K562 (cell line): ENCODE measurements around the gene FIG4. TPM values are rescaled to one million over a fixed set of nuclear protein-coding genes. Genes with fewer than 3 reads are reported as not detected.

ENCODE experiments used
- ATAC-seq: fragments of 200-7000 bp; cut with Tn5 transposase; 3 replicates; pipeline ENCODE4 v1.9.1; 2020; ENCODE audit warnings: moderate library complexity
- Bru-seq: library from RNA; stranded (reverse); fragments of 400-500 nt; gene quantifications from one replicate; lab custom pipeline; 2021; lab: Mats Ljungman, UMichigan
- BruChase-seq, 2 experiments: library from RNA; stranded (reverse); fragments of 400-500 nt; gene quantifications; one replicate each; lab custom pipeline; 2021; lab: Mats Ljungman, UMichigan
- BruUV-seq: library from RNA; stranded (reverse); fragments of 400-500 nt; replicated peaks from 2 replicates; lab custom pipeline; 2021; lab: Mats Ljungman, UMichigan
- CTCF ChIA-PET: fragments of 300-600 bp; formaldehyde crosslinking; extraction: SDS; loops from one replicate; lab custom pipeline; 2021; ENCODE audit warnings: low intra/inter-chr PET ratio; lab: Yijun Ruan, JAX
- POLR2A ChIA-PET: fragments of 300-600, 350-650 bp; sonication (Branson Sonifier 250); formaldehyde crosslinking; extraction: SDS; loops from one replicate; lab custom pipeline; 2021; ENCODE audit warnings: antibody characterized with exemption, inconsistent platforms; lab: Yijun Ruan, JAX
- DNase-seq, 4 experiments: peaks; one replicate each; pipeline versions ENCODE4 v3.0.0 to v3.0.0-alpha.2; 2011 to 2018; ENCODE audit warnings: low spot score in 3 of 4, mixed read lengths in 3 of 4; ENCODE audit errors: extremely low read depth in 1 of 4
- FAIRE-seq: peaks from 2 replicates; lab custom pipeline; 2011; peaks lifted over from hg19 to GRCh38; lab: Jason Lieb, UNC
- H2AFZ ChIP-seq: 2 replicates; pipeline ENCODE4 v1.6.0; 2011; ENCODE audit warnings: low read depth, low read length, control low read depth, inconsistent platforms
- H3K27ac ChIP-seq: fragments of 200-600 bp; 3 replicates; pipeline ENCODE4 v1.8.0; 2011; ENCODE audit warnings: low read depth, mild to moderate bottlenecking, control low read depth, inconsistent platforms, low read length, moderate library complexity, mixed read lengths; ENCODE audit errors: extremely low read depth
- H3K27me3 ChIP-seq, 2 experiments: fragments of 300-600 bp in 1 of 2; 2 replicates in 1 of 2; 3 replicates in 1 of 2; pipeline versions ENCODE4 v1.6.0 to v1.8.0; 2011; ENCODE audit warnings: inconsistent platforms in 2 of 2, low read length in 2 of 2, mild to moderate bottlenecking in 1 of 2, mixed read lengths in 1 of 2, moderate library complexity in 1 of 2; ENCODE audit not compliant: control insufficient read depth in 2 of 2, insufficient read depth in 2 of 2
- H3K36me3 ChIP-seq: fragments of 300-600 bp; 3 replicates; pipeline ENCODE4 v1.8.0; 2011; ENCODE audit warnings: mild to moderate bottlenecking, low read length, inconsistent platforms; ENCODE audit not compliant: control insufficient read depth, insufficient read depth
- H3K4me1 ChIP-seq, 2 experiments: fragments of 200-600 bp in 1 of 2; replicated peaks in 1 of 2; 2 replicates in 1 of 2; 3 replicates in 1 of 2; pipeline versions ENCODE4 v1.5.1 to v1.8.0; 2011; ENCODE audit warnings: inconsistent platforms in 2 of 2, low read length in 2 of 2, mild to moderate bottlenecking in 1 of 2, mixed read lengths in 1 of 2, moderate library complexity in 1 of 2; ENCODE audit not compliant: control insufficient read depth in 2 of 2, insufficient read depth in 2 of 2
- H3K4me2 ChIP-seq: 2 replicates; pipeline ENCODE4 v1.6.1; 2011; ENCODE audit warnings: low read length, control low read depth, inconsistent platforms, mixed read lengths; ENCODE audit not compliant: insufficient read depth
- H3K4me3 ChIP-seq: fragments of 200-600 bp; sonication (generic), shearing (Covaris generic); 2 replicates; pipeline ENCODE4 v1.5.1; 2016; ENCODE audit warnings: control low read depth, inconsistent platforms
- H3K79me2 ChIP-seq: fragments of 200-600 bp; 3 replicates; pipeline ENCODE4 v1.8.0; 2011; ENCODE audit warnings: low read length, inconsistent platforms; ENCODE audit not compliant: control insufficient read depth, insufficient read depth
- H3K9ac ChIP-seq, 2 experiments: 2 replicates each; pipeline versions ENCODE4 v1.6.0 to v1.6.1; 2011; ENCODE audit warnings: low read depth in 2 of 2, low read length in 2 of 2, control low read depth in 1 of 2, inconsistent platforms in 1 of 2, mild to moderate bottlenecking in 1 of 2, mixed read lengths in 1 of 2; ENCODE audit not compliant: insufficient read depth in 1 of 2
- H3K9me1 ChIP-seq: one replicate; pipeline ENCODE4 v1.6.0; 2011; ENCODE audit warnings: inconsistent platforms, mild to moderate bottlenecking, low read length, moderate library complexity; ENCODE audit not compliant: control insufficient read depth, insufficient read depth
- H3K9me3 ChIP-seq: replicated peaks from 2 replicates; pipeline ENCODE4 v1.5.1; 2011; ENCODE audit warnings: low read depth, low read length, inconsistent platforms; ENCODE audit not compliant: control insufficient read depth, insufficient read depth
- H4K20me1 ChIP-seq: replicated peaks from 2 replicates; pipeline ENCODE4 v1.6.1; 2011; ENCODE audit warnings: low read length, inconsistent platforms, mixed read lengths; ENCODE audit not compliant: control insufficient read depth, insufficient read depth
- IRF9 ChIP-seq: fragments of 450-650 bp; IDR thresholded peaks from 2 replicates; pipeline ENCODE4 v1.6.1; 2016; ENCODE audit warnings: missing biosample characterization, missing genetic modification characterization
- RB1 ChIP-seq: fragments of 450-650 bp; IDR thresholded peaks from 2 replicates; pipeline ENCODE4 v1.6.1; 2017; ENCODE audit warnings: low read depth, mild to moderate bottlenecking
- RREB1 ChIP-seq: fragments of 250-450 bp; sonication (Bioruptor Pico); IDR thresholded peaks from 2 replicates; pipeline ENCODE4 v1.4.0; 2020
- TEAD4 ChIP-seq, 2 experiments: sonication (generic) in 1 of 2; formaldehyde crosslinking in 1 of 2; IDR thresholded peaks; 2 replicates each; pipeline versions ENCODE4 v1.6.1 to v1.8.0; 2012 to 2022; ENCODE audit warnings: borderline replicate concordance in 1 of 2, inconsistent platforms in 1 of 2, low read length in 1 of 2, mild to moderate bottlenecking in 1 of 2, missing genetic modification reagents in 1 of 2
- WGBS: fragments of 100-300 bp; shearing (Covaris generic); methylation state at CpG from one replicate; pipeline ENCODE4 v1.1.6; 2016; ENCODE audit warnings: low coverage, mixed read lengths; ENCODE audit not compliant: insufficient coverage; ENCODE audit errors: missing lambda C conversion rate; 5-methylcytosine and 5-hydroxymethylcytosine counted together
- in situ Hi-C: fragments of 300-500 bp; cut with MboI; formaldehyde crosslinking; loops from 4 replicates; pipeline ENCODE4 v1.15.0; 2018; ENCODE audit warnings: inconsistent platforms, mixed read lengths
- intact Hi-C: fragments of 100-400 bp; cut with micrococcal nuclease; formaldehyde crosslinking; loops from 2 replicates; pipeline ENCODE4 v1.14.2; 2022
- long read RNA-seq, 3 experiments: library from polyadenylated mRNA in 2 of 3; library from RNA in 1 of 3; unstranded in 2 of 3; stranded (forward) in 1 of 3; transcript quantifications; one replicate each; pipeline ENCODE4 v2.0.0, GENCODE V29; 2019 to 2022
- polyA minus RNA-seq, 3 experiments: library from RNA; depleted of rRNA, polyadenylated mRNA; stranded (reverse); fragments of >200 nt; gene quantifications; 2 replicates each; pipeline ENCODE4 v1.2.3, GENCODE V29; 2011
- polyA plus RNA-seq, 8 experiments: library from polyadenylated mRNA; depleted of rRNA in 4 of 8; stranded (reverse) in 5 of 8; unstranded in 3 of 8; fragments of >200 nt; fragmentation: Nextera tagmentation in 2 of 8; fragmentation: Illumina TruSeq in 1 of 8; extraction: Ambion mirVana in 2 of 8; extraction: Trizol in 1 of 8; gene quantifications; 2 replicates each; pipeline versions ENCODE4 v1.2.1 to v1.2.3, GENCODE V29; 2011 to 2014; ENCODE audit warnings: inconsistent platforms in 1 of 8, missing spikeins in 1 of 8
- total RNA-seq, 7 experiments: library from RNA; depleted of rRNA in 6 of 7; stranded (reverse); fragments of >200 nt in 6 of 7; fragmentation: Illumina TruSeq in 2 of 7; extraction: Trizol in 2 of 7; gene quantifications; 2 replicates each; pipeline versions ENCODE4 v1.2.1 to v1.2.3, GENCODE V29; 2011 to 2021; ENCODE audit warnings: low replicate concordance in 1 of 7

FIG4 gene
- total RNA-seq (2011; cell fraction: chromatin; rRNA removed; ENCODE audit: low replicate concordance) = 3.1 and 7.0 TPM in 2 replicates
- total RNA-seq (2011; cell fraction: nucleolus; rRNA removed) = 1.7 and 2.1 TPM in 2 replicates
- total RNA-seq (2011; cell fraction: nucleoplasm; rRNA removed) = 1.7 and 2.1 TPM in 2 replicates
- total RNA-seq (2014; rRNA removed) (3.4 and 4.9 TPM in 2 replicates), total RNA-seq (2014; rRNA removed; fragmentation: Illumina TruSeq; extraction: Trizol) (5.3 and 5.6 TPM in 2 replicates), total RNA-seq (2015; rRNA removed; fragmentation: Illumina TruSeq; extraction: Trizol) (4.3 and 5.0 TPM in 2 replicates), total RNA-seq (2021) (4.8 and 5.5 TPM in 2 replicates), polyA plus RNA-seq (2011; rRNA removed) (4.9 and 6.8 TPM in 2 replicates), polyA plus RNA-seq (2014; fragmentation: Illumina TruSeq; extraction: Trizol) (3.7 and 4.8 TPM in 2 replicates), polyA plus RNA-seq (2014; fragmentation: Nextera tagmentation; extraction: Ambion mirVana) (1 to 10 TPM; 1.5 to 1.8 TPM), polyA plus RNA-seq (2014; rRNA removed) (3.9 and 6.0 TPM in 2 replicates), polyA minus RNA-seq (2011; rRNA and poly(A)+ RNA removed) (6.3 and 7.0 TPM in 2 replicates), Bru-seq, nascent RNA (percentile 47 among the genes with signal in this experiment), BruChase-seq, experiment 1, labeled RNA remaining after a 2-hour chase (percentile 48 among the genes with signal in this experiment), BruChase-seq, experiment 2, labeled RNA remaining after a 6-hour chase (percentile 46 among the genes with signal in this experiment)
- polyA plus RNA-seq (2011; cell fraction: cytosol; rRNA removed) = 1.4 and 2.7 TPM in 2 replicates
- 3.0 and 4.2 TPM in 2 replicates for polyA plus RNA-seq (2011; cell fraction: nucleus; rRNA removed)
- polyA plus RNA-seq (2012) = 4.6 and 7.3 TPM in 2 replicates
- polyA minus RNA-seq (2011; cell fraction: cytosol; rRNA and poly(A)+ RNA removed) = 2.8 and 4.7 TPM in 2 replicates
- polyA minus RNA-seq (2011; cell fraction: nucleus; rRNA and poly(A)+ RNA removed) = 3.1 and 6.1 TPM in 2 replicates
- long read RNA-seq, experiment 1, transcript FIG4-201 (23 exons, 3,011 nt) = major isoform, 13 of 23 reads
- long read RNA-seq, experiment 1, partial matches to known transcripts = 6 of 23 reads
- long read RNA-seq, experiment 1, other reads (novel, unspliced or antisense) = 4 of 23 reads
- long read RNA-seq, experiment 2, partial matches to known transcripts = 2 of 3 reads
- long read RNA-seq, experiment 2, other reads (novel, unspliced or antisense) = 1 of 3 reads
- long read RNA-seq, experiment 3, partial matches to known transcripts = 1 of 2 reads
- long read RNA-seq, experiment 3, other reads (novel, unspliced or antisense) = 0 of 2 reads

- POLR2A ChIA-PET = interaction anchor here (0.5 to 1.3 kb wide), 3 partner anchors 10 to 489 kb away, joined by 3 to 4 read pairs (median 4); no protein-coding TSS in a partner anchor
- H3K9me3 ChIP-seq = no peaks in the 10 kb centered on the region
- H3K36me3 ChIP-seq = no peaks in the 10 kb centered on the region
- peaks cover 0 to 12% of the 10 kb centered on the region in 2 experiments; a peak in 3 of 5 replicates for H3K4me1 ChIP-seq
- in situ Hi-C loops = no loop called here
- BruUV-seq = TSS peak; percentile 90
- WGBS = 1% methylated on average over 47 of the region's 47 CpGs
- H3K79me2 ChIP-seq = no peaks in the 10 kb centered on the region
- peak within 1 kb of the TSS; percentile 29; the same call in 1 of the 3 replicates for H3K27ac ChIP-seq
- FAIRE-seq = peak; percentile 96
- H3K9ac ChIP-seq = peak within 1 kb of the TSS; percentile 66 to 84
- DNase-seq = peak; percentile 89 to 95 (median 92)
- CTCF ChIA-PET = no interaction called here
- peak within 1 kb of the TSS; percentile 99 for H2AFZ ChIP-seq
- H4K20me1 ChIP-seq = no peaks in the 10 kb centered on the region
- H3K4me2 ChIP-seq = peak within 1 kb of the TSS; percentile 96
- H3K4me3 ChIP-seq = peak within 1 kb of the TSS; percentile 55
- H3K27me3 ChIP-seq = peaks cover 2 to 4% of the 10 kb centered on the region in 2 experiments; a peak in 2 of 5 replicates
- H3K9me1 ChIP-seq = no peaks in the 10 kb centered on the region
- ATAC-seq = peak; percentile 100
- intact Hi-C loops = loop anchor here (5.0 to 10.0 kb wide), 2 partner anchors 164 to 506 kb away; no protein-coding TSS in a partner anchor
- TF ChIP-seq RREB1 (CRISPR knock-in tag) = peak; percentile 71
- TF ChIP-seq IRF9 = no peak
- 0 out of 2 replicates have a peak, but pooled peaks have one; percentile 6 for TF ChIP-seq RB1
- TF ChIP-seq TEAD4 (IDR thresholded peaks at IDR 0.05; ENCODE audit: low read length) = no peak
- TF ChIP-seq TEAD4 (CRISPR knock-in tag; IDR thresholded peaks at IDR 0.05; ENCODE audit: borderline replicate concordance) = no peak
Measured at GRCh38 chr6:109690737-109691621, at the start of gene FIG4, which contains the start of gene AK9. Gene FIG4, plus strand, starts transcription at chr6:109691296. Its CDS starts 140 bp downstream, at chr6:109691436. Gene AK9, minus strand, starts transcription at chr6:109691202. Its CDS starts 15,457 bp downstream, at chr6:109675745.
